GM18505 (cell line): ENCODE results near the gene GPRIN1.

Experiments used
- ATAC-seq: cut with Tn5 transposase; IDR thresholded peaks from one replicate; pipeline ENCODE4 v1.9.1; 2021; ENCODE audit not compliant: unreplicated experiment
- POLR2A ChIP-seq: IDR thresholded peaks from 4 replicates; pipeline ENCODE4 v1.6.1; 2011; ENCODE audit warnings: borderline replicate concordance; ENCODE audit not compliant: insufficient read depth, insufficient read length; ENCODE audit errors: extremely low read depth

Gene GPRIN1

DNA sequence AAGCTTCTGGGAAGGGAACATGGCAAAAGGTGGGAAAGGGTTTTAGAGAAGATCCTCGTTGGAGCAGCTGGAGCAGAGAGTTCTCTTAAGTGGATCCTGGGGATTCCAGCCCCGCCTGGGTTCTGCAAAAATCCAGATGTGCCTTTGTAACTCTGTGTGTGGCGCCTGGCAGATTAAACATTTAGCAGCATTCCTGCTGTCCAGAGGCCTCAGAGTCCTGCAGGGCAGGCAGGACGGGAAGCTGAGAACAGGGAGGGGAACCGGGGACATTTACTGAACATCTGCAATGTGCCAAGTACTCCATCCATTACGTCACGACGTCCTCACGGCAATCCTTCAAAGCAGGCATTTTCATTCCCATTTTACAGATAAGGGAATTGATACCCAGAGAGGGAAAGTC lies 26.5 kb upstream of the GPRIN1 start:
- no peak for ATAC-seq
- no peak for TF ChIP-seq POLR2A

DNA sequence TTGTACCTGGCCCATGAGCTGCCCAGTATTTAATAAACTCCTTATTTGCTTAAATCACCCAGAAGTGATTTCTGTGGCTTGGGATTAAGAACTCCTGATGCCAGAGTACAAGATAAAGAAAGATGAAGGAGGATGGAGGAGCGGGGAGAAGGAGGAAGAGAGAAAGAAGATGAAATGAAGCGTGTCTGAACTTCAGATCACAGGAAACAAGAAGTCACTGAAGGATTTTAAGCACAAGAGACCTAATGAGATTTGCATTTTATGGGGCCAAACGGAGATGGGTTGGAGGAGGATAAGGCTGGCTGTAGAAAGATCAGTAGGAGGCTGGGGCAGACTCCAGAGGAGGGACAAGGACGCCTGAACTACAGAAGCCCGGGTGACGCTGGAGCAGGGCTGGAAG lies 23.6 kb upstream of the GPRIN1 start:
- TF ChIP-seq POLR2A = no peak

GRCh38 chr5:176632745-176633144 lies 22.8 kb upstream of the GPRIN1 start:
- no peak for TF ChIP-seq POLR2A
- ATAC-seq = no peak

More for the DNA sequence above, 23.6 kb upstream of the GPRIN1 start:
- no peak for ATAC-seq

DNA sequence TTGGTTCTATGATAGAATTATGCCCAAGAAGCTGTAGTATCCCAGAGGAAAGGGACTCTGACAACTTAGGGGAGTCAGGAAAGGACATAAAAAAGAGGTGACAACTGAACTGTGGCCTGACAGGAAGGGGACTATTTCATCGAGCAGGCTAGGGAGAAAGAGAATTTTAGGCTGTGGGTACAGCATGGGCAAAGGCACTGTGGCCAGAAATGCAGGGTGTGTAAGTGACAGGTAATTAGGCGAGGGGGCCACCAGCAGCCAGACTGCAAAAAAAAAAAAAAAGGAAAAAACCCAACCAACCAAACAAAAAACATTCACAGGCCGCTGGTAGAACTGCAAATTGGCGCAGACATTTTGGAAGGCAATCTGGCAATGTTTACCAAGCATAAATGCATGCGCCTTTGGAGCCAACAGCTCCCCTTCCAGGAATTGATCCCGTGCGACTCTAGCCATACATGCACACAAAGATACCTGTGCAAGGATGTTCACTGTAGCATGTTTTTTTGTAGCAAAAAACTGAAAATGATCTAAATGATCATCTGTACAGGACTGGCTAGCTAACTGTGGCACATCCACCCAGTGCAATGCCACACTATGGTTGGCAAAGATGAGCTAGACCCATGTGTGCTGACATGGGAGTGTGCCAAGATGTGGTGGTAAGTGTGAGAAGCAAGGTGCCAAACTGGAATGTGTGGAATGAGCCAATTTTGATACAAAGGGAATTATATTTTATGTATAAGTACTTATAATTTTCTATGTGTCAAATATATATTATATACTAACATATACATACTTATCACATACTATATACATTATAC lies 21.6 kb upstream of the GPRIN1 start:
- ATAC-seq = no peak
- TF ChIP-seq POLR2A = no peak

GRCh38 chr5:176630681-176631222 lies 20.8 kb upstream of the GPRIN1 start:
- no peak for ATAC-seq
- no peak for TF ChIP-seq POLR2A

- TF ChIP-seq POLR2A = no peak
- ATAC-seq = no peak
Observed at GRCh38 chr5:176629853-176630680, 20.1 kb upstream of the GPRIN1 start, which contains the start of the genes EIF4E1B and SNCB. Gene EIF4E1B (plus strand): TSS chr5:176630675. CDS start chr5:176642788, 12,113 bp downstream. Gene SNCB (minus strand): TSS chr5:176630534. CDS start chr5:176629654, 880 bp downstream.

DNA sequence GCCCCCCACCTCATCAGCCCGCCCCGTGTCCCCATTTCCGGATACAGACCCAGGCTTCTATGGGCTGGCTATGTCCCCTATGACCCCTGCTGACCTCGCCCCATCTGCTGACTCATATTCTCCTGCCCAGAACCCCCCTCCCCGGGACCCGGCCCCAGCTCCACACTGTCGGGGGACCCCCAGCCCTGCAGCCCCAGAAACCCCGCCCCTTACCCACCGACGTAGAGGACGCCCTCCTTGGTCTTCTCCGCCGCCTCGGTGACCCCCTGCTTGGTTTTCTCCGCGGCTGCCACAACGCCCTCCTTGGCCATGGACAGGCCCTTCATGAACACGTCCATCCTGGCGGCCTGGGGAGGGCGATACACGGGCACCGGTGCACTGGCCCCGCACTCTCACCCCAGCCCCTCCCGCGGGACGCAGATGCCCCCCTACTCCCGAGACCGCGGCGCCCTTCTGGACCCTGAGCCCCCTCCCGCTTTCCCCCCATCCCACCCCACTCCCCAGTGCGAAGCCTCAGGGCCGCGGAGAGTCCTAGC lies 19.4 kb upstream of the GPRIN1 start:
- TF ChIP-seq POLR2A = no peak
- ATAC-seq = no peak

- TF ChIP-seq POLR2A = no peak
- no peak for ATAC-seq
Observed at GRCh38 chr5:176628406-176629228, 18.7 kb upstream of the GPRIN1 start.

DNA sequence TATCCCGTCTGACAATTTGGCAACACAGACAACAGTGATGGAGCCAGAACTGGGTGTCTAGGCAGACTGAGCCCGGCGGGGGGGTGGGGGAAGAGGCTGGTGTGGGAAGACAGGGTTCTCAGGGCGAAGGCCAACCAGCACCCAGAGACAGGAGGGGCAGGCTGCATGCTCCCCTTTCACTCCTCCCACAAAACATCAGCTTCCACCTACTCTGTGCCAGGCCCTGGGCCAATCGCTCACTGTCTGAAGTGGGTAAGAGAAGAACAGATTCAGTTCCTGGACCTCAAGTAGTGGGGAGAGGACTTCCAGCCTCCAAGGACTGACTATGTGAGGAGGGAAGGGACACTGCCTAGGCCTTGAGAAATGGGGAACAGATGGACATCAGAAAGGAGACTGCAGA lies 17.6 kb upstream of the GPRIN1 start:
- no peak for TF ChIP-seq POLR2A
- ATAC-seq = no peak

DNA sequence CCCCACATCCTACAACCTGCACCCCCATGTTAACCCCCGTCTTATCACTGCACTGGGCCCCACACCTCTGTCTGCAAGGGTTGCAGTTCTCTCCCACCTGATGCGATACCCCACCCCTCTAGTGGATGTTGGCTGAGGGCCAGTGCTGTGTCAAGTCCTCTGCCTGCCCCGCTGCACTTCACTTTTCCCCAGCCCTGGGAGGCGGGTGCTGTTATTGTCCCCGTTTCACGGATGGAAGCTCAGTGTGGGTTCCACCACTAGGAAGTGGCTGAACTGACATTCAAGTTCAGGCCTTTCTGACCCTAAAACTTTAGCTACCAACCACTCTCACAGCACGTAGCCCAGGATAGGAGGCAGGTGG lies 16.9 kb upstream of the GPRIN1 start:
- ATAC-seq = no peak
- TF ChIP-seq POLR2A = no peak

DNA sequence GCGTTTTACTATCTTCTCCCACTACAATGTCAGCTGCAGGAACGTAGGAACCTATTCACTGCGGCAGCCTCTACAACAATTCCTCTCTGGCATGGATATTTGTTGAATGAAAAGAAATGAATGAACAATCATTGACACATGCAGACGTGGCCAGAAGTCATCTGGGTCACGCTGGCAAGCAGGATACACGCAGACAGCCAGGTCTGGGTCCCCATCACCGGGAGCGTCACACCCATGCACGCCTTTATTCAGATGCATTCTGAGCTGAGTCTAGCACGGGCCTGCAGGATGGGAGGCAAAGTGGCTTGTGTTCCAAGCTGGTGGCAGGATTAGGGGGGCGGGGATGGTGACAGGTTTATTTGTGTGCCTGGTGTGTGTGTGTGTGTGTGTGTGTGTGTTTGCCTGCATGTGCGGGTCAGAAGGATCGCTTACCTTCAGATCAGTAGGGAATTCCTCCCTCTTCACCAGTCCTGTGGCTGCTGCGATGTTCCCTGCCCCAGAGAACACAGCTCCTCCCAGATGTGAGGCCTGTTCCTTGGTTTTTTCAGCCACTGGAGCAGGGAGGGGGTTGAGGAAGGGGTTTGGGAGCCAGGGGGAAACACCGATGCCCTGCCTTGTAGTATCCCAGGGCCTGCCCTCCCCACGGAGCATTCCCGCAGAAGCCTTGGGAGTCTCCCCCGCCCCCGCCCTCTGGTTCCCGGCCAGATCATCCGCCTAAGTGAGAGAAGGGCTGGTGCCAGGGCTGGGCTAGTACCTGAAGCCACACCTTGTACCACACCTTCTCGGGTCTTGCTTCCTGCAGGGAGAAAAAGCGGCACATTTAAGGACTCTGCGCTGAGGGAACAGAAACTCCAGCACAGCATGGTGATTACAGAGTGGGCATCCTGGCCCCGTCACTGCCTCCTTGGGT lies 16.3 kb upstream of the GPRIN1 start:
- TF ChIP-seq POLR2A = no peak
- ATAC-seq = no peak

DNA sequence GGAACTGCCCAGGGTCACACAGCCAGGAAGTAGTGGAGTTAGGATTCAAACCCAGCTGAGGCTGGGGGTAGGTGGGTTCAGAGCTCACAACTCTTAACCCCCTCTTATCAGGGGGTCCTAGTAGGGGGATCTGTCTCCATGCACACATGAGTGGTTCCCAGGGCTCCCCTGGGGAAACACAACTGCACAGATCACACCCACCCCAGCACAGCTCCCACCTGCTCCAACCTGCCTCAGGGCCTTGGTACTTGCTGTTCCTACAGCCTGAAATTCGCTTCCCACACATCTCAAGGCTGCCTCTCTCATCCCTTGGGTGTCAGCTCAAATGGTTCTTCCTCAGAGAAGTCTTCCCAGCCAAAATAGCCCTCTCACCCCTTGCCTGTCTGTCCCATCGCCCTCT lies 15.6 kb upstream of the GPRIN1 start:
- TF ChIP-seq POLR2A = no peak
- ATAC-seq = no peak
